ENCODE data around the gene LPP. TPM values are rescaled to one million over a fixed set of nuclear protein-coding genes. Genes with fewer than 3 reads are reported as not detected.
A peak's percentile ranks its signal among the peaks of the same experiment; 100 is the strongest.

The LPP gene
- total RNA-seq, 1 donor from 2014 or later = 1,791 TPM

DNA sequence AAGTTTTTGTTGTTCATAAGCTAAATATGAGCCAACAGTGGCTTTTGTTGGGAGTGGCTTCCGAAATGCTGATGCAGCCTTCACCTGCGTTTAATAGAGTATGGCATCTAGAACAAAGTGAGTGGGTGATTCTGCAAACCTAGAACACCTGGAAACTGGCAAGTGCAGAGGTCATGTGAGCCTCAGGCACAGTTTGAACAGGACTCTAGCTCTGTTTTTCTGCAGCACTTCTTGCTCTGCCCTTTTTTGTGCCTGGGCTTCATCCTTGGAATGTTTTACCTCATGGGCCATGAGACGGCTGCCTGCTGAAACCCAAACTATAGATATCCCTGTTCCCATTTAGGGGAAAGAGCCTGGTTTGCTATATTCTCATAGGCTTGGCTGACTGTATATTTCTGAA lies 73.5 kb downstream of the LPP start:
- Histone ChIP-seq H3K27me3 (no peaks in the 10 kb centered on the region), H3K27ac (peak overlapping the region; percentile 82 to 89), H3K36me3 (peaks cover 13 to 23% of the 10 kb centered on the region in 2 donors), H3K4me1 (peaks cover 3 to 71% of the 10 kb centered on the region in 2 donors), H3K4me3 (peak overlapping the region in 1 of 2 donors; percentile 25), H3K9me3 (no peaks in the 10 kb centered on the region)
- TF ChIP-seq, protein P1, sequence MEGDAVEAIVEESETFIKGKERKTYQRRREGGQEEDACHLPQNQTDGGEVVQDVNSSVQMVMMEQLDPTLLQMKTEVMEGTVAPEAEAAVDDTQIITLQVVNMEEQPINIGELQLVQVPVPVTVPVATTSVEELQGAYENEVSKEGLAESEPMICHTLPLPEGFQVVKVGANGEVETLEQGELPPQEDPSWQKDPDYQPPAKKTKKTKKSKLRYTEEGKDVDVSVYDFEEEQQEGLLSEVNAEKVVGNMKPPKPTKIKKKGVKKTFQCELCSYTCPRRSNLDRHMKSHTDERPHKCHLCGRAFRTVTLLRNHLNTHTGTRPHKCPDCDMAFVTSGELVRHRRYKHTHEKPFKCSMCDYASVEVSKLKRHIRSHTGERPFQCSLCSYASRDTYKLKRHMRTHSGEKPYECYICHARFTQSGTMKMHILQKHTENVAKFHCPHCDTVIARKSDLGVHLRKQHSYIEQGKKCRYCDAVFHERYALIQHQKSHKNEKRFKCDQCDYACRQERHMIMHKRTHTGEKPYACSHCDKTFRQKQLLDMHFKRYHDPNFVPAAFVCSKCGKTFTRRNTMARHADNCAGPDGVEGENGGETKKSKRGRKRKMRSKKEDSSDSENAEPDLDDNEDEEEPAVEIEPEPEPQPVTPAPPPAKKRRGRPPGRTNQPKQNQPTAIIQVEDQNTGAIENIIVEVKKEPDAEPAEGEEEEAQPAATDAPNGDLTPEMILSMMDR (IDR thresholded peaks at IDR 0.05) = no peak
- no peak for DNase-seq (ENCODE audit: low spot score in 2 of 2)
- intact Hi-C loops (cut with DNase I) = no loop called here

DNA sequence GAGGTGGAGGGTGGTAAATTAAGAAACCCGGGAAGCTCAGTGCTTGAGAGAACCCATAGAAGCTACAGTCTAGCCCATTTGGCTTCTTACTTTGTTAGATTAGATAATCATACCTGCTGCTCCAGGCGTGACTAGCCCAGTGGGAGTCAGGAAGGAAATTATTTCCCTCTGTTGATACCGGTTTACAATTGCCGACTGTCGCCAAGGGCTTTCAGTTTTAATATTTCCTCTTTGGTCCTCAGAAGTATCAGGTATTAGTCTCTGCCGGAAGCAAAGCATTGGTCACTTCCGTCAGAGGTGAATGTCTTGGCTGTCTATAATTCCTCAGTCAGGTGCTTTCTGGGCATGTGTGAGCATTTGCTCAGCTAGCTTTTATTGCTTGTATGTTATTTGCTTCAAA lies 75.2 kb downstream of the LPP start:
- no peak overlapping the region for H3K4me3 ChIP-seq
- H3K4me1 ChIP-seq = peaks cover 6 to 73% of the 10 kb centered on the region in 2 donors
- TF ChIP-seq, protein P1 (IDR thresholded peaks at IDR 0.05) = no peak
- no peaks in the 10 kb centered on the region for H3K27me3 ChIP-seq
- H3K9me3 ChIP-seq = no peaks in the 10 kb centered on the region
- DNase-seq (ENCODE audit: low spot score in 2 of 2) = no peak
- peak overlapping the region; percentile 82 to 89 for H3K27ac ChIP-seq
- H3K36me3 ChIP-seq = peaks cover 13 to 27% of the 10 kb centered on the region in 2 donors
- intact Hi-C loops (cut with DNase I) = no loop called here

DNA sequence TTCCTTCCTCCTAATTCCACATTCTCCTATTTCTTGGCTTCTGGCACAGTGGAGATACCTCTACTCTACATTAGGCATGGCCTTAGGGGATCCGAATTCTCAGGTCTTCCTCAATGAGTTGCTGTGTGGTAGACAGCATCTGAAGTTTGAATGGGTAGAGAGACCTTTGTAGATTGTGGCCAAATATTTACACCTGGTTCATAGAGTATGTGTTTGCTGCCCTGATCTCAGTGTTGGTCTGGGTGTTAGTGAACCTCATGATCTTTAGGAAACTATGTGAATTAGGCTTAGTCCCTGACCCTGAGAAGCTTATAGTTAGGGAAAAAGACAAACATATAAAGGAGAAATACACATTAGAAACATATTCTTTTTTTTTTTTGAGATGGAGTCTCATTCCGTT lies 75.8 kb downstream of the LPP start:
- H3K27ac ChIP-seq = peak overlapping the region; percentile 82 to 89
- DNase-seq (ENCODE audit: low spot score in 2 of 2) = no peak
- no peaks in the 10 kb centered on the region for H3K27me3 ChIP-seq
- intact Hi-C loops (cut with DNase I) = loop anchor here (2.0 kb wide), 1 partner anchor 33 kb away; no protein-coding TSS in a partner anchor
- peaks cover 7 to 76% of the 10 kb centered on the region in 2 donors for H3K4me1 ChIP-seq
- H3K9me3 ChIP-seq = no peaks in the 10 kb centered on the region
- TF ChIP-seq, protein P1 (IDR thresholded peaks at IDR 0.05) = no peak
- H3K36me3 ChIP-seq = peaks cover 13 to 26% of the 10 kb centered on the region in 2 donors
- no peak overlapping the region for H3K4me3 ChIP-seq

DNA sequence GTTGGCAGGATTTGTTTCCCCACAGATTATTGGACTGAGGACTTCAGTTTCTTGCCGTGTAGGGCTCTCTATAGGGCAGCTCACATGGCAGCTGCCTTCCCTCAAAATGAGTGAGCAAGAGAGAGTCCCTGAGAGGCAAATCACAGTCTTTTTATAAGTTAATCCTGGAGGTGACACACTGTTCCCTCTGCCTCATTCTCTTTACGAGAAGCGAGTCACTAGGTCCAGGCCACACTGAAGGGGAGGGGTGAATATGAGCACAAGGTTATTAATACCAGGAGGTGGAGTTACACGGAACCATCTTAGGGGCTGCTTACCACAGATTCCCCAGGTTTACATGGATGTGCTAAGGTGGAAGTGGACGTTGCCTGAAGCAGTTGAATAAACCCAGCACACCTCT lies 77.0 kb downstream of the LPP start:
- peaks cover 7 to 80% of the 10 kb centered on the region in 2 donors for H3K4me1 ChIP-seq
- peaks cover 5 to 26% of the 10 kb centered on the region in 2 donors for H3K36me3 ChIP-seq
- H3K27me3 ChIP-seq = no peaks in the 10 kb centered on the region
- TF ChIP-seq, protein P1 (IDR thresholded peaks at IDR 0.05) = no peak
- H3K9me3 ChIP-seq = no peaks in the 10 kb centered on the region
- intact Hi-C loops (cut with DNase I) = loop anchor here (2.0 kb wide), 1 partner anchor 32 kb away; no protein-coding TSS in a partner anchor
- peak overlapping the region in 1 of 2 donors; percentile 2 for H3K4me3 ChIP-seq
- peak overlapping the region; percentile 82 to 89 for H3K27ac ChIP-seq
- peak; percentile 47 to 84 for DNase-seq (ENCODE audit: low spot score in 2 of 2)

DNA sequence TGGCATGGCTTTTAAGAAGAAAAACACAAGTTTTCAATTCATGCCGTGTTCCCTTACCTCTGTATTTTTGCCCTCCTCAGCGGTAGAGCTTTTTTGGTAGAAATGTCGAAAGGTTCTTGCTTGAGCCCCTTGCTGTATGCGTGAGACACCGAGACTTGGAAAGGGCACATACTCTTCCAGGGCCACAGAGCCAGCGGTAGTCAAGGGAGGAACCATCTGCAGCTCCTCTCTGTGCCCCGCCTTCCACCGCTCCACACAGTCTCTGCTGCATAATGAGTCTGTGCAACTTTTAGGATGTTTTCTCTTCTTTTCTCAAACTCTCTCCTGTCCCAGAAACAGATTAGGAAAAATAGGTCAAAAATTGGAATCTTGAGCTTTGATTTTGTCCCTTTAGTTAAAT lies 77.5 kb downstream of the LPP start:
- Histone ChIP-seq H3K36me3 (peaks cover 0 to 26% of the 10 kb centered on the region in 2 donors), H3K27ac (peak overlapping the region; percentile 82 to 89), H3K9me3 (no peaks in the 10 kb centered on the region), H3K4me3 (peak overlapping the region in 1 of 2 donors; percentile 2), H3K27me3 (no peaks in the 10 kb centered on the region), H3K4me1 (peaks cover 4 to 80% of the 10 kb centered on the region in 2 donors)
- intact Hi-C loops (cut with DNase I) = loop anchor here (2.0 kb wide), 1 partner anchor 31 kb away; no protein-coding TSS in a partner anchor
- DNase-seq (ENCODE audit: low spot score in 2 of 2) = no peak
- TF ChIP-seq, protein P1 (IDR thresholded peaks at IDR 0.05) = no peak
